C4-2B (cell line): ENCODE data around the gene WBP1L.

Experiments used
- H3K27ac ChIP-seq: fragments of 450-650 bp; 2 replicates; pipeline ENCODE4 v1.5.1; 2017
- ZFX ChIP-seq: fragments of 450-650 bp; IDR thresholded peaks from 2 replicates; pipeline ENCODE4 v1.6.1; 2017
- TF ChIP-seq, protein P1 (sequence below): fragments of 450-650 bp; conservative IDR thresholded peaks from 2 replicates; pipeline ENCODE4 v1.5.1; 2017; ENCODE audit warnings: mild to moderate bottlenecking

The WBP1L gene

DNA sequence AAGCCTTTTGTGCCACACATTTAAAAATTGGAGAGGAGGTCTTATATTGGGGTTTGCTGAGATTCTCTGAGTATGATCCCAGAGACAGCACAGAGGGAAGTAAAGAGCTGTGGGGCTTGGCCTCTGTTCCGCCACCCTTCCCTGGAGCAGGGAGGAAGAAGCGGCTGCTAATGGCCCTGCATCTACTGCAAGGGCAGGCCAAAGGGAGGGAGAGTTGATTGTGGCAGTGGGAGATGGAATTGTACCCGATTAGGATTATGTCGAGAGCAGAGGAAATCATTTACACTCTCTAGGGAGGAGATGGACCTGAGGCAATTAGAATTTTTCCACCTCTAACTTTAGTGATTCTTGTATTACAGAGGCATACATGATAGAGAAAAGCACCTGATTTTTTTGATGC, 64.6 kb downstream of the WBP1L start:
- TF ChIP-seq, protein P1, sequence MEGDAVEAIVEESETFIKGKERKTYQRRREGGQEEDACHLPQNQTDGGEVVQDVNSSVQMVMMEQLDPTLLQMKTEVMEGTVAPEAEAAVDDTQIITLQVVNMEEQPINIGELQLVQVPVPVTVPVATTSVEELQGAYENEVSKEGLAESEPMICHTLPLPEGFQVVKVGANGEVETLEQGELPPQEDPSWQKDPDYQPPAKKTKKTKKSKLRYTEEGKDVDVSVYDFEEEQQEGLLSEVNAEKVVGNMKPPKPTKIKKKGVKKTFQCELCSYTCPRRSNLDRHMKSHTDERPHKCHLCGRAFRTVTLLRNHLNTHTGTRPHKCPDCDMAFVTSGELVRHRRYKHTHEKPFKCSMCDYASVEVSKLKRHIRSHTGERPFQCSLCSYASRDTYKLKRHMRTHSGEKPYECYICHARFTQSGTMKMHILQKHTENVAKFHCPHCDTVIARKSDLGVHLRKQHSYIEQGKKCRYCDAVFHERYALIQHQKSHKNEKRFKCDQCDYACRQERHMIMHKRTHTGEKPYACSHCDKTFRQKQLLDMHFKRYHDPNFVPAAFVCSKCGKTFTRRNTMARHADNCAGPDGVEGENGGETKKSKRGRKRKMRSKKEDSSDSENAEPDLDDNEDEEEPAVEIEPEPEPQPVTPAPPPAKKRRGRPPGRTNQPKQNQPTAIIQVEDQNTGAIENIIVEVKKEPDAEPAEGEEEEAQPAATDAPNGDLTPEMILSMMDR = no peak
- no peak for TF ChIP-seq ZFX
- H3K27ac ChIP-seq = no peak overlapping the region

DNA sequence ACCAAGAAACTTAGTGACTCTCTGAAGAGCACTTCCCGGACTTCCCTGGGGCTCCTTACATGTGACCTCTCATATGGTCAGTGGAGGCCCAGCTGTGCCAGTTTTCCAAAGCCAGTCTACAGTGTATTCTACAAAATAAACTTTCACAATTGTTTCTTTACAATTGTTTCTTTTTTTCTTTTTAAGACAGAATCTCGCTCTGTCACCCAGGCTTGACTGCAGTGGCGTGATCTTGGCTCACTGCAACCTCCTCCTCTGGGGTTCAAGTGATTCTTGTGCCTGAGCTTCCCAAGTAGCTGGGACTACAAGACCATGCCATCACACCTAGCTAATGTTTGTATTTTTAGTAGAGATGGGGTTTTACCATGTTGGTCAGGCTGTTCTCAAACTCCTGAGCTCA, 67.6 kb downstream of the WBP1L start:
- TF ChIP-seq ZFX = no peak
- TF ChIP-seq, protein P1 = no peak
- no peak overlapping the region for H3K27ac ChIP-seq

DNA sequence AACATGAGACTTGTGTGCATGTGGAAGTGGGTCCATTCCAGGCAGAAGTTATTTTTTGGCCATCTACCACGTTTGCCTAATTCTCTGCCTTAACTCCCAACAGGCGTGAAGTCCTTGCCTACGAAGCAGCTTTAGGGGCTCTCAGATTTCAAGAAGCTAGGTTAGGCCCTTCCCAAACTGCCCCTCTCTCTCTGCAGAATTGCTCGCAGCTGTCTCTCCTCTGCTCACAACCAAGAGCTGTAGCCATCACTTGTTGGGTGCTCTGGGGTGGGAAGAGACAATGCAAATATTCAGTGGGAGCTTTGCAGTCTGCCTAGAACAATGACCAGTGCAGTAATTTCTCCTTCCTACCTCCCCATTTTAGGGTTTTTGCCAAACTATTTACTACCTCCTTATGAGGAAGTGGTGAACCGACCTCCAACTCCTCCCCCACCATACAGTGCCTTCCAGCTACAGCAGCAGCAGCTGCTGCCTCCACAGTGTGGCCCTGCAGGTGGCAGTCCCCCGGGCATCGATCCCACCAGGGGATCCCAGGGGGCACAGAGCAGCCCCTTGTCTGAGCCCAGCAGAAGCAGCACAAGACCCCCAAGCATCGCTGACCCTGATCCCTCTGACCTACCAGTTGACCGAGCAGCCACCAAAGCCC, 68.6 kb downstream of the WBP1L start:
- no peak for TF ChIP-seq ZFX
- TF ChIP-seq, protein P1 = no peak
- H3K27ac ChIP-seq = no peak overlapping the region

DNA sequence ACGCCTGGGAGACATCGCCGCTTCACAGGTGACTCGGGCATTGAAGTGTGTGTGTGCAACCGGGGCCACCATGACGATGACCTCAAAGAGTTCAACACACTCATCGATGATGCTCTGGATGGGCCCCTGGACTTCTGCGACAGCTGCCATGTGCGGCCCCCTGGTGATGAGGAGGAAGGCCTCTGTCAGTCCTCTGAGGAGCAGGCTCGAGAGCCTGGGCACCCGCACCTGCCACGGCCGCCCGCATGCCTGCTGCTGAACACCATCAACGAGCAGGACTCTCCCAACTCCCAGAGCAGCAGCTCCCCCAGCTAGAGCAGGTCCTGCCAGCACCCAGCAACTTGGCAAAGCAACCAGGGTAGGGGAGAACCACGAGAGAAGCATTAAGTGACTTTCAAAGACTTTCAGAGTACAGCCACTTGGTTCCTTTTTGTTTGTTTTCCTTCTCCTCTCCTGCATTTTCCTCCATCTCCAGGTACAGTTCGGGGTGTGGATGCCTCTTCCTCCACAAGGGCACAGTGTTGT, 69.3 kb downstream of the WBP1L start:
- TF ChIP-seq ZFX = no peak
- TF ChIP-seq, protein P1 = no peak
- H3K27ac ChIP-seq = no peak overlapping the region

DNA sequence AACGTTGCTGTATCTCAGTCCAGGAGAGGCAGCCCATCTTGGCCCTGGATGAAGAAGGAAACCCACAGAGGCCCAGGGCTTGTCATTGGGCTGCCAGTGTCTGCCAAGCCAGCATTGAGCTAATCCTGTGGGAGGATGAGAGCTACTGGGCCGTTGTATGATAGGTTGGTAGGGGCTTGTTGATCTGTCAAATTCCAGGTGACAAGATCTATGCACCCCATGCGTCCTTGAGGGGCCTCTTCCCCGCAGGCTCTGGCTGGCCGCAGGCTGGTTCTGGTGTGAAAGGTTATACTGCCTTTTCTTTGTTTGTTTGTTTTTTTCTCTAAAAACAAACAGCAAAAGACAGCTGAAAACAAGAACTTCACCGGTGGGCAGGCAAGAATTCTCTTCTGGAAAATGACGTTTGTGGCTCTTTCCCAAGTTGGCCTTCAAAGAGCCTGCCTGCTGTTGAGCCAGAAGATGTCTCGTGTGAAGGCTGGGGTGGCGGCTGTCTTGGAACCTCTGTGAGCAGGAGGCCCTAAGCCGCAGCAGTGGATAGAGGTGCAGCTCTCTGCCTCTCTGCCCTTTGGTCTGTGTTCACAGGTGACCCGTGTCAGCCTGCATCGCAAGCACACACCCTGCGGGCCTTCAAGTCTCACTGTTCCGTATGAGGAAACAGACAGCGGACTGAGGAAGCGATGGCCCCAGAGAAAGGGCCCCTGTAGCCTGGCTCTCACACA, 70.1 kb downstream of the WBP1L start:
- TF ChIP-seq, protein P1 = no peak
- TF ChIP-seq ZFX = no peak
- no peak overlapping the region for H3K27ac ChIP-seq

DNA sequence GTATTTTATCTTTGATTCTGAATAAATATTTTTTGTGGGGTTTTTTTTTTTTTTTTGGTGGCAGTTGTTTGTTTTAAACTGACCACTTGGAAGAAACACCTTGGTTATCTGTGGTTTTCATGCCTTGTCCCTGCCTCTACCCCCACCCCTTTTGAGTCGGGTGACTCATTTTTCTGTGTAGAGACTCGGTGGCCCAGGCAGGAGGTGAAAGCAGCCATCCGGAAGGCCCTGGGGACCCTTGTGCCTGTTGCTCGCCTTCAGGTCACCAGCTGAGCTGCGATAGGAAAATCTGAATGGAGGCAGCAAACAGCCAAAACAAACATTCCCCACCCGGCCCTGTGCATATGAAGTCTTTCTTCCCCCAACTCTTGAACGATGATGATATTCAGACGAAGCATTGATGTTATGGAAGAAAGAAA, 70.7 kb downstream of the WBP1L start:
- TF ChIP-seq, protein P1 = no peak
- TF ChIP-seq ZFX = no peak
- H3K27ac ChIP-seq = no peak overlapping the region
